HG03045 (cell line): ENCODE data around the gene MRPS33.
"Not testable (repeated sequence)": the region's sequence is repeated elsewhere in the genome, so short reads cannot be mapped to it uniquely, and the experiment has no call there.

Experiments
- ATAC-seq: cut with Tn5 transposase; IDR thresholded peaks from one replicate; pipeline ENCODE4 v1.9.1; 2021; ENCODE audit warnings: mild to moderate bottlenecking, moderate library complexity; ENCODE audit not compliant: unreplicated experiment

Gene MRPS33

DNA sequence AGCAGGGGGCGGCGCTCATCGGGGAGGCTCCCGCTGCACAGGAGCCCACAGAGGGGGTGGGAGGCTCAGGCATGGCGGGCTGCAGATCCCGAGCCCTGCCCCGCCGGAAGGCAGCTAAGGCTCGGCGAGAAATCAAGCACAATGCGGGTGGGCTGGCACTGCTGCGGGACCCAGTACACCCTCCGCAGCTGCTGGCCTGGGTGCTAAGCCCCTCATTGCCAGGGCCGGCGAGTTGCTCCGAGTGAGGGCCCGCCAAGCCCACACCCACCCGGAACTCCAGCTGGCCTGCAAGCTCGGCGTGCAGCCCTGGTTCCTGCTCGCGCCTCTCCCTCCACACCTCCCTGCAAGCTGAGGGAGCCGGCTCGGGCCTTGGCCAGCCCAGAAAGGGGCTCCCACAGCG, 57.8 kb downstream of the MRPS33 start:
- not testable (repeated sequence) for ATAC-seq
